Activated CD4-positive, alpha-beta T cell treated with anti-CD3 and anti-CD28 coated beads, Interleukin-2, Interleukin-4, amounts not matched to agents 100 ng/mL and 50 ng/mL, durations not matched to agents 16 hours and 8 hours (primary cell): ENCODE measurements around the gene MYOM1.
"Not testable (repeated sequence)": the region's sequence is repeated elsewhere in the genome, so short reads cannot be mapped to it uniquely, and the experiment has no call there.

Experiments used
- DNase-seq: peaks from one replicate; pipeline ENCODE4 v3.0.0-alpha.2; 2020; ENCODE audit warnings: low spot score

The MYOM1 gene

DNA sequence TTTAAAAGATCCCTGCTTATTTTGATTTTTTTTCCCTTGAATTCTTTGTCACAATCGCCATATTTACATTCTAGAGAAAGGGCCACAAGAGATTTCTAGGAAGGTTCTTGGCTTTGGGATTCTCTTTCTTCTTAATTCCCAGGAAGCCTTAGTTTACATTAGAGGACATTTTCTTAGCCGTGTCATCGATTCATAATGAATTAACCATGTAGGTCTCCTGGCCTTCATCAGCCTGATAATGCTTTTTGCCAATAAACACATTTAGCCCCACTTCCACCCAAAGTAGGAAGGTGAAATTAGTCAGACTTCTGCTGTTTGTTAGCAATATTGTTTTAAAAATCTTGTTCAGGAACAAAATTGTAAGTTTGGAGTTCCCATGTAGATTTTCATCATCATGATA lies 135.6 kb downstream of the MYOM1 start:
- no peak for DNase-seq

DNA sequence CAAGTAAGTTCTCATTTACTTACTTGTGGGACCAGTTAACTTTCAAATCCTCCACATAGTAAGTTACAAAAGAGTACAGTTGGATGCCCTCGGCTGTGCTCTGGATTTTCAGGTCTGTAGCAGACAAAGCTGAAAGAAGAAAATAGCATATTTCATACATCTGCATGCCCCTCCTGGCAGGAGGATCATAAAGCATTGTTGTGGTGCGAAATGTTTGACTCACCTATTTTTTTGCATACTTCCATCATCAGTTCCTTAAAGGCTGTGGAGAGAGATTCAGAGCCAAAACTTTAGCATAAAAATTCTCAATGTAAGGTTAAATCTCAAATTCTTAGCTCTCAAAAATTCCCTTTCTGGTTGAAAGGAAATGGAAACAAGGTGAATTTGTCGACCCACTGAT lies 136.0 kb downstream of the MYOM1 start:
- no peak for DNase-seq

DNA sequence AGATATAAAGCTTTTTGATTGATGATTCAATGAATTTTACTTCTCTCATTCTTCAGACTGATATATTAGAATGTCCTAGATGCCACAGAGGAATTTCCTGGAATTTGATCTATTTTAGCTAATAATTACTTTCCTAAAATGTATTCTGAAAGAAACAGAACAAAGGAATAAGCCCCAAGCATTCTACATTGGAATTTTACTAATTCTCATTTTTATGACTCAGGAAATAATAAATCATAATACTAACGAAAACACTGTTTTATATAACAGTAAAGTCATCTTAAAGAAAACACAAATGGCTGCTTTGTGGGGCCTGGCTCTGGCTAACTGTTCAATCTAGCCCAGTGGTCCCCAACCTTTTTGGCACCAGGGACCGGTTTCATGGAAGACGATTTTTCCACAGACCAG lies 138.2 kb downstream of the MYOM1 start:
- DNase-seq: no peak

DNA sequence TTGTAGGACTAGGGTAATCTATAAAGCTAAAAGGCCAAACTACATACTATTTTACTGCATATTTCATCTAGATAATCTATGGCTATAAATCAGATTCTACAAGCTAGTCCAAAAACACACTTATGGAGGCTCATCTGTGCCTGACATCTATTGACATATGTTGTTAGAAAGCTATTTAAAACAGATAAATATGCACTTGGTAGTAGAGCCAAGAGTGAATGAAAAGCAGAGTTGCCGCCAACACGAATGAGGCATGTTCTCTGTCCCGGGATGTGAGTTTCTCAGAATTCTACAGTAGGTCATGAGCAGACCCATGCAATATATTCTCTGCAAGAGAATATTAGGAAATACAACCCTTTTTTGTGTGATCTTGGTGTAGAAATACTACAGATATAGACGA lies 140.1 kb downstream of the MYOM1 start:
- DNase-seq: no peak

DNA sequence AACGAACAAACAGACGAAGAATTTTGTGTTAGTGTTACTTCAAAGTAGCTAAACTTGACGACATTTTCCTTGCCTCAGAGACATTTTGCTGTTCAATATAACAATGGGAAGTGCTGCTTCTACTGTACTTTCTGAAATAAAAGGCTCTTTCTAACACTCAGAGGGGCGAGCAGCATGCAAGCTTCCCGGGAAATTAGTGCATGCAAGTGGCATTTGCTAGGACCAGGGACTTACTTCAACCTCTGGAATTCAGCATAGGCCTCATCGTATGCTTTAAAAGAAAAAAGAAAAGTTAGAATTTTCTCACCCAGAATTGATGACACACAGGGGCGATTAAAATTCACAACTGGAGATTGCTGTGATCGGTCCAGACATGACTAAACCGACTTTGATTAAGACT lies 144.3 kb downstream of the MYOM1 start:
- DNase-seq: no peak

DNA sequence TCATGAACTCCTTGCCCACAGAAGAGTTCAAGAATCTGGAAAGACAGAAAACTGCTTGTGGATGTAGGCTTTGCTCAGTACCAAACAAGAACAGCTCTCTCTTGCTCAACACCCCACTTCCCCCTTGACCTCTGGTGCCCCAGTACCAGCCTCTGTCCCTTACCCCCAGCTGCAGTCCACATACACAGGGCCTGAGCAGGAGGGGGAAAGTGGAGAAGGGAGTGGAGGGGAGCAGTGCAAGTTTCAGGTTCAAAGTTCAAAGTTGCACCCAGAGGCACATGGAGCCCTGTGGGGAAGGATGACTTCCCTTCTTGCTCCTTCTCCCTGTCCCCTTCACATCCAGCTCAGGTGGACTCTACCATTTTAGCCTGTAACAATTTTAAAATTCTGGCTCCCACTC lies 145.7 kb downstream of the MYOM1 start:
- DNase-seq: no peak

DNA sequence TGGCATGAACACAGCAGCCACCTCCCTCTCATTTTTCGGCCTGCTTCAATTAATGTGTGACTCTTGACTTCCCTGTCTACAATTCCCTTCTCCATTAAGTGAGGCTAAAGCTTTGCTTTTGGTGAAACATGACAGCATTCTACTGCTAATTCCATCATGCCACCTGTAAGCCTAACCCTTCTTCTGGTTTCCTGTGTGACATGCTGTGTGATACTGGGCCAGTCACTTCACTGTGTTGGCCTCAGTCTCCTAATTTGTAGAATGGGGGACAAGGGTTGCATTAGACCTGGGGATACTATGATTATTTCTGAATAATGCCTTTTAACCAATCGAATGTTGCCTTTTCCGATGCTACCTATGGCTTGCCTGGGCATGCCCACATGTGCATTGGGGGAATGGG lies 146.4 kb downstream of the MYOM1 start:
- DNase-seq: not testable (repeated sequence)

DNA sequence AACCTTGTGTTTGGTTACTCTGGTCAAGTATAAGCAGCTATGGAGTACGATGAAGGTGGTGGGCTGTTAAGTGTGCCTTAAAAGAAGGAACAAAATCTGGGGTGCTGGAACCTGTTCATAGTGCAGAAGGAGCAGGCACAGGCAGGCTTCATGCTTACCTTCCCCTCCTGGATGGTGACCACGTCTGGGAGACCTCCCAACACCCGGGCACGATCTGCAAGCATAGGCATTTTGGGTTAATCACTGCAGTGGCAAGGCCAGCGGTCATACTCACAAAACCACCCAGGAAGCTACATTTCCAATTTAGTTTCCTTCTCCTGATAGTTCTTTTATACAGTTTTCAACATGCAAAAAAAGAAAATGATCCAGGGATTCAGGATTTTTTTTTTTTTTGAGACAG lies 148.1 kb downstream of the MYOM1 start:
- DNase-seq: no peak

DNA sequence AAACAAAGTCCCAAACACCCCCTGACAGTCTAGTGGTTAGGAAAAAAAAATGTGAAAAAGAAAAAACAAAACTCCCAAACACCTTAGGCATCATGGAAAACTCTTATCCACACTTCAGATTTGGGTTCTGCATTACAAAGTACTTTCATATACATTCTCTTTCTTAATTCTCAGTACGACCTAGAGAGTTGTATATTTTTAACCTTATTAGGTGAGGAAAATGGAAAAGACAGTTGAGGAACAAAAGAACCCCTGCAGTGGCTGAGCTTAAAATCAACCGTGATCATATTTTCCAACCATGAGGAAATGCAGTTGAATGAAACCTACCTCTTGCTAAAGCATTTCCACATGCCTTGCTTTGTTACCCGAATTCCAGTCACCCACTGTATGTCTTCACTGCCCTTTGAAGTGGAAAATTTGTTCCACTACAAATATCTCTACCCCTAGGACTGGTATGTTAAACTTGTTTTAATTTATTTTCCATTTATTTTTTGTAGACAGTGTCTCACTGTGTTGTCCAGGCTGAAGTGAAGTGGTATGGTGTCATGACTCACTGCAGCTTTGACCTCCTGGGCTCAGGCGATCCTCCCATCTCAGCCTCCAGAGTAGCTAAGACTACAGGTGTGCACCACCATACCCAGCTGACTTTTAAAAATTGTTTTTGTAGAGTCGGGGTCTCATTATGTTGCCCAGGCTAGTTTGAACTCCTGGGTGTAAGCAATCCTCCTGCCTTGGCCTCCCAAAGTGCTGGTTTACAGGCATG lies 149.9 kb downstream of the MYOM1 start:
- no peak for DNase-seq

DNA sequence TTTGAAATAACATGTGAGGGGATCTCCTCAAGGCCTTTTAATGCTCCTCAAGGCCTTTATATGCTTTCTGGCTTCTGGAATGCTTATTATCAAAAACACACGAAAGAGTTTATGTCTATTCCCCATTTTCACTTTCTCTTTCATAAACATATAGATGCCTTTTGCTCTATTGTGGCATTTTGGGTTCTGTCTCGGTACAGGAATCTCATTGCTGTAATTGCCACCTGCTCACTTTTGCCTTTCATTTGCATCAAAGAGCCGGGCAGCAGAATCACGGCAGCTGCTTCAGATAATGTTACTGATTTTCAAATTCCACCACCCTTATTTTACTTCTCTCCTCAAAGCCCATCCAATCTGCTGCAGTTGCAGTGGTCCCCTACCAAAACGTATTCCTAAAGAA lies 152.0 kb downstream of the MYOM1 start:
- DNase-seq: no peak

DNA sequence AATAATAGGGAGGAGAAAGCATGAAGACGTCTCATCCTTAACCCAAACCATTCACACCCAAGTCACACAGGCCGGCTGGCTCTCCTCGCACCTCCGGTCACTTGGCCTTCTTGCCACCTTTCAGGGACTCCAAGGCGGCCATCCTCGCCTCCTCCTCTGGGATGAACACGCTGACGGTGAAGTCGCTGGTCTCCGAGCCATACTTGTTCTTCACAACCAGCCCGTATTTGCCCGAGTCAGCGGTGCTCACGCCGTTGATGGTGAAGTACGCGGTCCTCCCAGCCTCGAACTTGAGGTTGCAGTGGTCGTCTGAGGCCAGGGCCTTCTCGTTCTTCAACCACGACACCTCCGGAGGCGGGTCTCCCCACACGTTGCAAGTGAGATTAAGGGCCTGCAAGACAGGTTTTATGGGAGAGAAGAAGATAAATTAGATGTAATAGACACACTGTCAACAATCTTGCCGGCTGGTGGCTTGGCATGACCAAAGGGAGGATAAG lies 152.6 kb downstream of the MYOM1 start:
- DNase-seq: no peak

DNA sequence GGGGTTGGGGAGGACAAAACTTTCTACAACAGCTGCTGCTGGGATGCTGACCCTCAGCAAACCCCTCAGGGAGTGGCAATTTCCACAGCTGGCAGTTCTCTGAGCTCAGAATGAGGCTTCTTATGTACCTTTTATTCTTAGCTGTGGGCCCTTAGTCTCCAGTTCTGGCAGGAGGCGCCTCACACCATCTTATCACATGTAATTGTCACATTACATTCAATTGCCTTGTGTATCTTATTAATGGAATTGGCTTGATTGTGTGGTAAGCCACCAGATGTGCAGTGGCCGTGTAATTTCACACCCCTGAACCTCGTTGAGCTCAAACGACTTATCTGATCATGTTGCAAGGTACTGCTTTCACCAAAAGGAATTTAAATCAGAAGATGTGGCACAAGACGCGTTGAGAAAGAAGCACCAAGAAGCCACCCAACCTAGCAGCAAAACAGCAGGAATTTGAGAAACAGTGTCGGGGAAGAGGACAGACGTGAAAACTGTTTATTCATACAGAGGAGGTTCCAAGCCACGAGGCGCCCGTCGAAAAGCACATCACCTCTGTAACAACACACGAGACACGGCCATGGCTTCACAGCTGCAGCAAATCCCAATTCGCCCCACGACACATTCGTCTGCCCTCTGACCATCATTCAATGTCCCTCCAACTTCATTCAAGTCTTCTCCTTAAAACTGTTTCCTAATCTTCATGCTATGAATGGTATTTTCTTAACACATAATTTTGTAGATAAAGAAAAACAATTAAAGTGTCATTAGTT lies 153.2 kb downstream of the MYOM1 start:
- no peak for DNase-seq

DNA sequence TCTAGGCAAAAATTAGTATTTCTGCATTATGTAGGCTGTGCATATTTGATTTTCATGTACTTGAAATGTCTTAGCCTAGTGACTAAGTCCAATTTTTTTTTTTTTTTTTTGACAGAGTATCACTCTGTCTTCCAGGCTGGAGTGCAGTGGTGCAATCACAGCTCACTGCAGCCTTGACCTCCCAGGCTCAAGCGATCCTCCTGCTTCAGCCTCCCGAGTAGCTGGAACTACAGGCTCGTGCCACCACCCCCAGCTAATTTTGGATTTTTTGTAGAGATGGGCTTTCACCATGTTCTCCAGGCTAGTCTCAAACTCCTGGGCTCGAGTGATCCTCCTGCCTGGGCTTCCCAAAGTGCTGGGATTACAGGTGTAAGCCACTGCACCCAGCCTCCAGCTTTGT lies 156.0 kb downstream of the MYOM1 start:
- DNase-seq: not testable (repeated sequence)

DNA sequence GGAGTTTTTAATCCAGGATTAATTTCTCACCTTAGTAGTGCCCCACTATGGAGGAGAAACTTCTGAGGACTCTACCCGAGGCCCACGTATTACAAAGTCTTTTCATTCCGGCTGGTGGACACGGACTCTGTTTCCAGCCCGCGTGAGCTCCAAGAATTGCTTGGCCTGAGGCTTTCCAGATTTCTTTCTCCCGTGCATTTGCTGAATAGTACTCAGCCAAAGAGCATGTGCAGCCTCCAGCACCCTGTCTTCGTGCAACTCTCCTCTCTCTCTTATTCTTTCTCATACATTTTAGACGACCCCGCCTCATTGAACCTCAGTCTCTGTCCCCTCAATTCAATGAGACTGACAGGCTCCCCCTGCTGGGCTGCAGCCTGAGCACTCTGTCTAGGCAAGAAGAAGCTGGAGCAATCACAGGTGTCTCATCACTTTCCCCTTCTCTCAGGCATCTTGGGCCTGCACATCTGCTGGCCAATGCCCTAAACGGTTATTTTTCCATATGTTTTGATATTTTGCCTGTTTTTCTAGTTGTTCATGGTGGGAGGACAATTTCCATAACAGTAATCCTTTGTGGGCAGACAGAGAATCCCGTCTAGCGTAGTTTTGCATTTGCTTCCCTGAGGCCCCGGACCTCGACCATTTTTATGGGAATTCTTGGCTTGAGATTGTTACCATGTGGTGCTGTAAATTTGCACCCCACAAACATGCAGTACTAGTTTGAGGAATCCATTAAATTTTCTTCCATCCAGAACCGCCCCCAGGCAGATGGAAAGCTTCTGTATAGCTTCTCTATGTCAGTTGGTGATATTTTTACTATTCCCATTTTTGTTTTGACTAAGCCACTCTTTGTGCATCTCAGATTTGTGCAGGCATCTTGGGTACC lies 156.7 kb downstream of the MYOM1 start:
- peak; percentile 76 for DNase-seq

DNA sequence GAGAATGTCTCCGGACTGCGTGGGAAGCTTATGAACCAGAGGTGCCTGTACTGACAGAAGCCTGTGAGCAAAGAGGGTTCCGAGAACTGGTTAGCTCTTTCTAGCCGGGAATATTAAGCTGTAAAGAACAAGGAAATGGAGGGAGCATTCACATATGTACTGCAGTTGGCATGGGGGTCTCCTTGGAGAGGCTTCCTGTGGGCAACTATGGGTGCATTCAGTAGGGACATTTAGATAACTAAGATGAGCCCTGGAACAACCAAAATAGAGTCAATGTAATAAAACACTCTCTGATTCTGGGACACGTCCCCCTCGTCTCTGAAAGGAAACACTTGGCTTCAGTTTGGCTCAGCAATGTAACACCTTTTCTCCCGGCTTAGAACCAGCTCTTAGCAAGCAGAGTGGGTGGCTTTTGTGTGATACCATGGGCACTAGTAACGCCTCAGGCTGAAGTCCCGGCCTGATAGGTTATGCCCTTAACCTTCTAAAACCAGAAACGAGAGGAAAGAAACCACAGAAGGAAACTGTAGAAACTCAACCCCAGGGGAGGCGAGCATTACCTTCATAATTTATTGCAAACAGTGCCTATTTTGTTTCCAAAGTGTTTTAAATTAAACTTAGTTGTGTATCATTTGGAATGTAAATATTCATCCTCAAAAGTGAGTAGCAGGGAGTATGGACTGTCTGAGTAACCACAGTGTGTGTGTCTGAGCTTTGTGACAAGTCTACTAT lies 158.0 kb downstream of the MYOM1 start:
- peak; percentile 81 for DNase-seq

DNA sequence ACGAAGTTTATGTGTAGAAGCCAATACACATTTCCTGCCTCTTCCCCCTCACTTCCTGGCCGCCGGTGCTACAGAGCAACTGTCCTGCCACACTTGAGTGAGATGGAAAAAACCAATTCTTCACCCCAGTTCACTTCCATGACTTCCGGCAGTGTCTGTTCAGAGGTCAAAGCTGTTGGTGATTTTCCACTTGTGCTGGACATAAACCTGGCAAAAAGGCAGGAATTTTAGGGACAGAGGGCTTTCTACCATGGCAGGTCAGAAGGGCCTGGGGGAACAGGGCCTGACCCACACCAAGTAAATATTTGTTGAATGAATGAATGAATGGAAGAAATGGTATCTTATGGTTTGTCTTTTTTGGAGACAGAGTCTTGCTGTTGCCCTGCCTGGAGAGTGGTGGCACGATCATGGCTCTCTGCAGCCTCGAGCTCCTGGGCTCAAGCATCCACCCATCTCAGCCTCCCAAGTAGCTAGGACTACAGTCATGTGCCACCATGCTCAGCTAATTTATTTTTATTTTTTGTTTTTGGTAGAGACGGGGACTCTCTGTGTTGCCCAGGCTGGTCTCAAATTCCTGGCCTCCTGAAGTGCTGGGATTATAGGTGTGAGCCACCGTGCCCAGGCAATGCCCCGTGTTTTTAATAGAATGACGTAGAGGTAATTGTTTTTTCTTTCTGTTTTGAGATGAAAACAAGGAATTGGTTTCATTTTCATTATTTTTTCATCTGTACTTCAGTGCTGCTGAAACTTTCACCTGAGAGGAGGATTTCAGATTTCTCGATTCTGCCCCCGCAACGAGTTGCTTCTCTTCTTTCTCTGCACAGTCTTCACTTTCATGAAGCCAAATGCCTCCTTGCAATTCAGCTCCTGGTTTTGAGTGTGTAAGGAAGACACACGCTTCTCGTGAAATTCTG lies 158.8 kb downstream of the MYOM1 start:
- peak; percentile 67 for DNase-seq

DNA sequence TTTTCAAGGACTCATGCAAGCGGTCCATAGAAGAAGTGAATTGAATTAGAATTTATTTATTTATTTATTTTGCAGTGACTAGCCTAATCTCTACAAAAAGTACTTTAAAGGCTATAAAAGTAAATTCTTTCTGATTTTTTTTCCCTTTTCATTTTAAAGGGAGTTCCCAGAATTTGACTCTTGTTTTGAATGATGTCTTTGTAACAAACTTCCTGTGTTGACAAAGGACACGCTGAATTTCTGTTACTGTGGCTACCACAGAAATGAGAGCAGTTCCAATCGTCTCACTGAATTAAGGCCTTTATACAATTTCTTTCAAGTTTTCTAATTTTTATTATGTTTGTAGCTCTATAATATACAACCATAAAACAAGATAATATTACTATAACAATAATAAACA lies 160.5 kb downstream of the MYOM1 start:
- peak; percentile 69 for DNase-seq

DNA sequence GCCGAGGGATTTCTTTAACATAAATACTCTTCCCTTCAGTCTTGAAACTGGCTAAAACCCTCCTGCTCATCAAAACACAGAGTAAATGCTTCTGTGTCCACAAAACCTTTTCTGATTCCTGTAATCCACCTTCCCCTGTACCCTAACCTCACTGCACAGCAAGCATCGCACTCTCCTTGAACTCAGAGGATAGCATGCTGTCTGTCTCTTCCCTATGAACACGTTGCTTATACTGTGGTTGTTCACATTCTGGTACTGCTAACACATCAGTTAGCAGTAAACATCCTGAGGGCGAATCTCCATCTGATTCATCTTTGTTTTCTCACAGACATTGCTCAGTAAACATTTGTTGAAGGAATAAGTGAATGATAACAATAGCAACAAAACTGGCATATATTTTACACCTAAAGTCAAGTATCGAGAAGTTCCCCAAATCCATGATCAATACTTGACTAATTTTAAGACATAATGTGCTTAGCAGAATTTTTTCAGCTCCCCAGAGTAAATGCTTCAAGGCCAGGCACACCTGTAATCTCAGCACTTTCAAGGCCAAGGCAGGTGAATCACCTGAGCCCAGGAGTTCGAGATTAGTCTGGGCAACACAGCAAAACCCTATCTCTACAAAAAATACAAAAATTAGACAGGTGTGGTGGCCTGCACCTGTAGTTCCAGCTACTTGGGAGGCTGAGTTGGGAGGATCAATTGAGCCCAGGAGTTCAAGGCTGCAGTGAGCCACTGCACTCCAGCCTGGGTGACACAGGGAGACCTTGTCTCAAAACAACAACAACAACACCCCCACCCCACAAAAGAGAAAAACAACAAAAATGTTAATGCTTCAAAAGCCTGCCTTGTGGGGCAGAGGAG lies 161.2 kb downstream of the MYOM1 start:
- peak; percentile 67 for DNase-seq

DNA sequence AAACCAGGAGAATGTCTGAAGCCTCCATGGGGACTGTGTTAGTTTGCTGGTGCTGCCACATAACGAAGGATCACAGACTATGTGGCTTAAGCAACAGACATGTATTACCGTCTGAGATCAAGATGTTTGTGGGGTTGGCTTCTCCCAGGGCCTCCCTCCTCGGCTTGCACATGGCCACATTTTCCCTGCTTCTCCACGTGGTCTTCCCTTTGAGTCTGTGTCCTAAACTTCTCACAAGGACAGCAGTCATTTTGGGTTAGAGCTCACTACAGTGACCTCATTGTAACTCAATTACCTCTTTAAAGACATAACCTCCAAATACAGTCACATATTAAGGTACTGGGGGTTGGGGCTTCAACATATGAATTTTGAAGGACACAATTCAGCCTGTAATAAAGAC lies 162.2 kb downstream of the MYOM1 start:
- DNase-seq: no peak

DNA sequence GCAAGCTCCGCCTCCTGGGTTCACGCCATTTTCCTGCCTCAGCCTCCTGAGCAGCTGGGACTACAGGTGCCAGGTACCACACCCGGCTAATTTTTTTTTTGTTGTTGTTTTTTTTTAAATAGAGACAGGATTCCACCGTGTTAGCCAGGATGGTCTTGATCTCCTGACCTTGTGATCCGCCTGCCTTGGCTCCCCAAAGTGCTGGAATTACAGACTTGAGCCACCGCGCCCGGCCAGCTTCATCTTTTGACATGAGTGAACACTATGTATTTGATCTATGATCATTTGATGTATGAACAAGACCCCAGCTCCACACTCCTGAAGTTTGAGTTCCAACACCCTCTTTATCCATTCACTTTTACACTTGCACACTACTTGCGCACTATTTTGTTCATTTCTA lies 163.5 kb downstream of the MYOM1 start:
- DNase-seq: no peak
